ENCODE data around the gene RPL22.

RPL22 gene

DNA sequence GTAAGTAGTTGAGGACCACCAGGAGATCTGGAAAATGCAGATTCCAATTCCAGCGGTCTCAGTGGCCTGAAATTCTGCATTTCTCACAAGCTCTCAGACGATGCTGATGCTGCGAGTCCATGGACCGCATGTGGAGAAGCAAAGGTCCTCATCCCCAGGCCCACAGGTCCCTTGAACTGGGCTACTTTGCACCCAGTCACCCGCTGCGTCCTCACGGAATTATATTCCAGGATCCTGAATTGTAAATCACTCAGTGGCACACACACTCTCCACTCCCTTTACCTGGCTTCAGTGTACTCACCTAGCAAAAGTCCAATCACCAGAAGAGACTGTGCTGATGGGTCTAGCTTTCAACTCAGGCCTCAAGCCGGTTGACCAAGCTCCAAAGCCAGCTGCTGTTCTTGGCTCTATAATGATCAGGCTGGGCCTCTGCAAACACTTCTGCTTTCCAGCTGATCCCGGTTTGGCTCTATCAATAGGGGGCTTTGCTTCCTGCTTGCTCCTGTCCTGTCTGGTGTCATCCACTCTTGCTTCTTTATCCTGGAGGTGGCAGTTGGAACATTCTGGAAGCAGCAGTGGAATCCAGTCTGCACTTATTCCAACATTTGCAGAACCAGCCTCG is 904 bp upstream of the RPL22 start:
- in situ Hi-C loops (cut with MboI; ENCODE audit: low pct_unique_long_range_greater_than_20kb, low sequenced_read_pairs, unreplicated experiment) = no loop called here
- no peak for DNase-seq (ENCODE audit: low spot score)
- TF ChIP-seq, protein P1, sequence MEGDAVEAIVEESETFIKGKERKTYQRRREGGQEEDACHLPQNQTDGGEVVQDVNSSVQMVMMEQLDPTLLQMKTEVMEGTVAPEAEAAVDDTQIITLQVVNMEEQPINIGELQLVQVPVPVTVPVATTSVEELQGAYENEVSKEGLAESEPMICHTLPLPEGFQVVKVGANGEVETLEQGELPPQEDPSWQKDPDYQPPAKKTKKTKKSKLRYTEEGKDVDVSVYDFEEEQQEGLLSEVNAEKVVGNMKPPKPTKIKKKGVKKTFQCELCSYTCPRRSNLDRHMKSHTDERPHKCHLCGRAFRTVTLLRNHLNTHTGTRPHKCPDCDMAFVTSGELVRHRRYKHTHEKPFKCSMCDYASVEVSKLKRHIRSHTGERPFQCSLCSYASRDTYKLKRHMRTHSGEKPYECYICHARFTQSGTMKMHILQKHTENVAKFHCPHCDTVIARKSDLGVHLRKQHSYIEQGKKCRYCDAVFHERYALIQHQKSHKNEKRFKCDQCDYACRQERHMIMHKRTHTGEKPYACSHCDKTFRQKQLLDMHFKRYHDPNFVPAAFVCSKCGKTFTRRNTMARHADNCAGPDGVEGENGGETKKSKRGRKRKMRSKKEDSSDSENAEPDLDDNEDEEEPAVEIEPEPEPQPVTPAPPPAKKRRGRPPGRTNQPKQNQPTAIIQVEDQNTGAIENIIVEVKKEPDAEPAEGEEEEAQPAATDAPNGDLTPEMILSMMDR (IDR thresholded peaks at IDR 0.05; ENCODE audit: extremely low read depth, insufficient read depth, missing control alignments) = no peak

DNA sequence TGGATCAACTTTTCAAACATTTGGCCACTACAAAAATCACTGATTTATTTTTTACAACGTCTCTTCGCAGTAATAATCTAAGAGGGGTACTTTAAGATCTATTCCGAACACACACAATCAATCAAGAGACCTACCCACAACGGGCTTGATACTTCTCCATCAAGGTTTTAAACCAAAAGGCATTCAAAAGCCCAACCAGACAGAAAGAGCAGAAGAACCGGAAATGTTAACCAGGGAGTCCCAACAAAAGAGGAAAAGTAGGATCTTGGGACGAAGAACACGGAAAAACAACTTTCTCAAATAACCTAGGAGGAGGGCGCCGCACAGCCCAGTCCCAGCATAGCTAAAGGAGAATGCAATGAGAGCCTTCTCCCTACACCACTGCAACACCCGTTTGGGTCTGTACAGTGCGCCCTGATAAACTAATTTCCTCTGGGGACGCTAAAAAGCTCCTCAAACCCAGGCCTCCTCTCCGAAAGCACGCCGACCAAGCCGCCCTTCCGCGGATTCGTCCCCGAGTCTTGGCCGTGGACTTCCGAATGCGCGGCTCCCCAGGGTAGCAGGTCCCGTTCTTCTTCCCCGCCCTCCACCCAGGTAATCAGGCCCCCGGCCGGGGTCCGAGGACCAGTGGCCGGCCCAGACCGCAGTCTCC is 623 bp downstream of the RPL22 start:
- TF ChIP-seq, protein P1 (IDR thresholded peaks at IDR 0.05; ENCODE audit: extremely low read depth, insufficient read depth, missing control alignments) = no peak
- in situ Hi-C loops (cut with MboI; ENCODE audit: low pct_unique_long_range_greater_than_20kb, low sequenced_read_pairs, unreplicated experiment) = no loop called here
- no peak for DNase-seq (ENCODE audit: low spot score)

DNA sequence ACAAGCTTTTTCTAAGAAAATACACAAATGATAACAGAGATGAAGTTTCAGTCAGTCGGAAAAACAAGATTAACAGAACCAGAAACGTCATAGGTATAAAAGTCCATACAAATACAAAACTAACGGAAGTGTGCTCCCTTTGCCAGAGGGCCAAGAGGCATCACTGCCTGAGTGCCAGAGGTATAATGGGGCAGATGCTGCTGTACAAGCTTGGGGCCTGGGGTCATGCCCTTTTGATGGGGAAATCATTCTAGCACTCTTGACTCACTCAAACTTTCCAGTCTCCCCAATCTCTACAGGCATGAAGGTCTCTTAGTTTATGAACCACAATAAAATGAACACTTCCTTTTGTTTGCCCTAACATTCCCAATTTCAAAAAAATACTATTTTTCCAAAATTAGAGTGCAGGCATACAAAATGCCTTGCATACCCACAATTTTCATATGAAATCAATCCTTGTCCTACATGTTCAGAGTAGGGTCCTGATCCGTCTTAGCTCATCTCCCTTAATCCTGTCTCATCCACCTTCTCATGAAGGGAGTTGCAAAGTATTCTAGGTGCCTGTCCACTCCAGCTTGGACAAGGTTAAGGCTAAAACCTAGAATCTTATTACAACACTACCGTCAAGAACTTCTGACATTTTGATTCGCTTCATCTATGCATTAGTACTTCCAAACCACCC is 1.5 kb downstream of the RPL22 start:
- TF ChIP-seq, protein P1 (IDR thresholded peaks at IDR 0.05; ENCODE audit: extremely low read depth, insufficient read depth, missing control alignments) = no peak
- DNase-seq (ENCODE audit: low spot score) = no peak
- in situ Hi-C loops (cut with MboI; ENCODE audit: low pct_unique_long_range_greater_than_20kb, low sequenced_read_pairs, unreplicated experiment) = no loop called here

DNA sequence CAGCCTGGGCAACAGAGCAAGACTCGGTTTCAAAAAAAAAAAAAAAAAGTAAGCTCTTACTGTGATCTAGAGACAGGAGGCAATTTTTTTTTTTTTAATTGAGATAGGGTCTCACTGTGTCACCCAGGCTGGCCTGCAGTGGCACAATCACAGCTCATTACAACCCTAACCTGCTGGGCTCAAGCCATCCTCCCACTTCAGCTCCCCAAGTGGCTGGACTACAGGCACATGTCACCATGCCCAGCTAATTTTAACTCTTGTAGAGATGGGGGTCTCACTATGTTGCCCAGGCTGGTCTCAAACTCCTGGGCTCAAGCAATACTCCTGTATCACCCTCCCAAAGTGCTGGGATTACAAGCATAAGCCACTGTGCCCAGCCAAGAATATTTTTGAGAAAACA is 7.4 kb downstream of the RPL22 start:
- in situ Hi-C loops (cut with MboI; ENCODE audit: low pct_unique_long_range_greater_than_20kb, low sequenced_read_pairs, unreplicated experiment) = no loop called here
- no peak for DNase-seq (ENCODE audit: low spot score)
- TF ChIP-seq, protein P1 (IDR thresholded peaks at IDR 0.05; ENCODE audit: extremely low read depth, insufficient read depth, missing control alignments) = no peak

DNA sequence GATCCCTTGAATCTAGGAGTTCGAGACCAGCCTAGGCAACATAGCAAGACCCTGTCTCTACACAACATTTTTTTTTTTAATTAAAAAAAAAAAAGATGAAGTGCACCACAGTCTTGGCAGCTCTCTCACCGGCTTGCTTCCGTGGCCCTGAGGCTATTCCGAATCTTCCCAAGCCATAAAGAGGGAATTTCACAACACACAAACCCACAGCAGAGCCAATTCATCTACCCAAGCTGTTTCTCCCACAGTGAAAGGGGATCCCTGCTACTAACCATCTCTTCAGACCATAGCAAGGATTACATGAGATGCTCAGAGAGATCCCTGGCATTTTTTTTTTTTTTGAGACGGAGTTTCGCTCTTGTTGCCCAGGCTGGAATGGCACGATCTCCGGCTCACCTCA is 10.9 kb downstream of the RPL22 start:
- in situ Hi-C loops (cut with MboI; ENCODE audit: low pct_unique_long_range_greater_than_20kb, low sequenced_read_pairs, unreplicated experiment) = no loop called here
- TF ChIP-seq, protein P1 (IDR thresholded peaks at IDR 0.05; ENCODE audit: extremely low read depth, insufficient read depth, missing control alignments) = no peak
- no peak for DNase-seq (ENCODE audit: low spot score)

DNA sequence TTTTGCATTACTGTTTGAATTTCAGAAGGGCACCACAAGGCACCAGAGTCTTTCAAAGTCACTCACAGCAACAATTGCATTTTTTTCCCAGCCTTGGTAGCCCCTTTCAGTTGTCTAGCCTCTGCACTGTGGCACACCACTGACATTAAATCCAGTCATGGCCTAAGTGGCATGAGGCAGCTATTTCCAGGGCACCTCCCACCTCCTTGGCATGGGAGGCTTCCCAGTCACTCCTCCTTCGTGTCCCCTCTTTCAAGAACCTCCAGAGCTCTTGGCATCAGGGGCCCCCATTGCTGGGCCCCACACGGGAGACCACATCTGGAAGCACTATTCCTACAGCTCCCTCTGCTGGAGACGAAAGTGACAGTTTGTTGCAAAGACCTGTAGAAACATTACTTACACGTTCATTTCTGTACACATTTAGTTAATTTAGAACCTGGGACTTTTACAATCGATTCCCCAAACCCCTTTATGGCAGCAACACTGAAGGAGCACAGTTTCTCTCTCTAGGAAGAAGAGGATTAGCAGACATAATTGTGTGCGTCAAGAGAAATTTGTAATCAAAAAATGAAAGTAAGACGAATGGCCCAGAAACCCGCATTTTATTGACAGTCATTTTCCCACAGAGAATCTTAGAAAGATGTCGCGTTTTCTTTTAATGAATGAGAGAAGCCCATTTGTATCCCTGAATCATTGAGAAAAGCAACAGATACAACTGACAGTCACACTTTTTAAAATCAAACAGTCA is 13.6 kb downstream of the RPL22 start:
- in situ Hi-C loops (cut with MboI; ENCODE audit: low pct_unique_long_range_greater_than_20kb, low sequenced_read_pairs, unreplicated experiment) = no loop called here
- TF ChIP-seq, protein P1 (IDR thresholded peaks at IDR 0.05; ENCODE audit: extremely low read depth, insufficient read depth, missing control alignments) = peak; percentile 53
- no peak for DNase-seq (ENCODE audit: low spot score)

Data from GM13977 (cell line).